ENCODE data around the gene FOXN1.

DNA sequence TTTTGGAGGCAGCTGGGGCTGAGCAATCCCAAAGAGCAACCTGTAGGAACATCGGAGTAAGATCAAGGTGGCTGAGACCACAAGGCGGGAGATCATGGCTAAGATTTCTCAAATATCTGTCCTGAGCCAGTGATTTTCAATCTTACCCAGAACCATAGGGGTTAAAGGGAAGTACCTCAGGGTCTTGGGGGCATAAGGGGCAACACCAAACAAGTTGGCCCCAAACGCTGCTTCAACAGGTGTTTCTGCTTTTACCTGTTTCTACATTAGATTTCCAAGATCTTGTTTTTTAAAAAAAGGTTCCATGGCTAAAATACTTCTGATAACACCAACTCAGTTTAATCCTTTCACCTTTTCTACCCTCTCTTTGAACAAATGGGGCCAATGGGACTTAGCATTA lies 48.9 kb downstream of the FOXN1 start:
- TF ChIP-seq, protein P1, sequence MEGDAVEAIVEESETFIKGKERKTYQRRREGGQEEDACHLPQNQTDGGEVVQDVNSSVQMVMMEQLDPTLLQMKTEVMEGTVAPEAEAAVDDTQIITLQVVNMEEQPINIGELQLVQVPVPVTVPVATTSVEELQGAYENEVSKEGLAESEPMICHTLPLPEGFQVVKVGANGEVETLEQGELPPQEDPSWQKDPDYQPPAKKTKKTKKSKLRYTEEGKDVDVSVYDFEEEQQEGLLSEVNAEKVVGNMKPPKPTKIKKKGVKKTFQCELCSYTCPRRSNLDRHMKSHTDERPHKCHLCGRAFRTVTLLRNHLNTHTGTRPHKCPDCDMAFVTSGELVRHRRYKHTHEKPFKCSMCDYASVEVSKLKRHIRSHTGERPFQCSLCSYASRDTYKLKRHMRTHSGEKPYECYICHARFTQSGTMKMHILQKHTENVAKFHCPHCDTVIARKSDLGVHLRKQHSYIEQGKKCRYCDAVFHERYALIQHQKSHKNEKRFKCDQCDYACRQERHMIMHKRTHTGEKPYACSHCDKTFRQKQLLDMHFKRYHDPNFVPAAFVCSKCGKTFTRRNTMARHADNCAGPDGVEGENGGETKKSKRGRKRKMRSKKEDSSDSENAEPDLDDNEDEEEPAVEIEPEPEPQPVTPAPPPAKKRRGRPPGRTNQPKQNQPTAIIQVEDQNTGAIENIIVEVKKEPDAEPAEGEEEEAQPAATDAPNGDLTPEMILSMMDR (conservative IDR thresholded peaks at IDR 0.05): no peak
- TF ChIP-seq ZFX (IDR thresholded peaks at IDR 0.05): no peak

Data from C4-2B (cell line).